GM12878 (cell line): ENCODE results near the gene POU2AF1. TPM values are rescaled to one million over a fixed set of nuclear protein-coding genes. Genes with fewer than 3 reads are reported as not detected.

Experiments
- BHLHE40 ChIP-seq, 2 experiments: fragments of 450-650 bp in 1 of 2; IDR thresholded peaks; 2 replicates each; pipeline ENCODE4 v1.6.1; 2011 to 2017; ENCODE audit warnings: low read depth in 2 of 2, borderline replicate concordance in 1 of 2, improper control_type of control experiment in 1 of 2, low read length in 1 of 2, mild to moderate bottlenecking in 1 of 2
- EP300 ChIP-seq, 2 experiments: fragments of 150-350 bp in 1 of 2; IDR thresholded peaks; 2 replicates each; pipeline ENCODE4 v1.6.1; 2011 to 2012; ENCODE audit warnings: low read depth in 2 of 2, low read length in 2 of 2, borderline replicate concordance in 1 of 2, improper control_type of control experiment in 1 of 2, inconsistent platforms in 1 of 2; ENCODE audit not compliant: control insufficient read depth in 1 of 2
- IKZF1 ChIP-seq: fragments of 450-650 bp; conservative IDR thresholded peaks from 2 replicates; pipeline ENCODE4 v1.6.1; 2017; ENCODE audit warnings: antibody characterized with exemption, mild to moderate bottlenecking
- IKZF2 ChIP-seq, 2 experiments: fragments of 450-650 bp; IDR thresholded peaks; 2 replicates each; pipeline ENCODE4 v1.6.1; 2017; ENCODE audit warnings: mild to moderate bottlenecking in 2 of 2, moderate library complexity in 2 of 2
- JUNB ChIP-seq: IDR thresholded peaks from 2 replicates; pipeline ENCODE4 v1.6.1; 2016; ENCODE audit warnings: antibody characterized with exemption, mild to moderate bottlenecking
- JUND ChIP-seq: IDR thresholded peaks from 2 replicates; pipeline ENCODE4 v1.6.1; 2012; ENCODE audit warnings: low read depth, mild to moderate bottlenecking, low read length, improper control_type of control experiment, moderate library complexity
- PAX5 ChIP-seq: IDR thresholded peaks from 2 replicates; pipeline ENCODE4 v1.6.1; 2011; ENCODE audit warnings: low read depth, low read length, borderline replicate concordance
- RUNX3 ChIP-seq: IDR thresholded peaks from 2 replicates; pipeline ENCODE4 v1.6.1; 2012; ENCODE audit warnings: low read length, inconsistent platforms
- SMC3 ChIP-seq: IDR thresholded peaks from 2 replicates; pipeline ENCODE4 v1.6.1; 2011; ENCODE audit warnings: low read length, improper control_type of control experiment, borderline replicate concordance
- SREBF1 ChIP-seq: IDR thresholded peaks from 2 replicates; pipeline ENCODE4 v1.6.1; 2012; ENCODE audit warnings: mild to moderate bottlenecking, low read length
- SREBF2 ChIP-seq: IDR thresholded peaks from 2 replicates; pipeline ENCODE4 v1.6.1; 2012; ENCODE audit warnings: mild to moderate bottlenecking, low read length
- STAT1 ChIP-seq: fragments of 450-650 bp; conservative IDR thresholded peaks from 2 replicates; pipeline ENCODE4 v1.6.1; 2014; ENCODE audit warnings: antibody characterized with exemption, mild to moderate bottlenecking
- WRNIP1 ChIP-seq: IDR thresholded peaks from 2 replicates; pipeline ENCODE4 v1.6.1; 2011; ENCODE audit warnings: low read depth, low read length, improper control_type of control experiment, borderline replicate concordance
- polyA plus RNA-seq, 11 experiments: library from polyadenylated mRNA; depleted of rRNA in 4 of 11; unstranded in 6 of 11; stranded (reverse) in 5 of 11; fragments of >200 nt; fragmentation: Nextera tagmentation in 4 of 11; fragmentation: Illumina TruSeq in 1 of 11; extraction: Ambion mirVana in 4 of 11; extraction: Trizol in 1 of 11; gene quantifications; 1 replicate in 1 of 11; 2 replicates in 10 of 11; pipeline versions ENCODE4 v1.2.1 to v1.2.3, GENCODE V29; 2011 to 2016; ENCODE audit warnings: inconsistent platforms in 2 of 11, missing spikeins in 2 of 11, low read depth in 1 of 11
- total RNA-seq, 4 experiments: library from RNA; depleted of rRNA in 3 of 4; stranded (reverse); fragments of >200 nt in 3 of 4; fragmentation: Illumina TruSeq in 1 of 4; extraction: Trizol in 1 of 4; gene quantifications; 2 replicates each; pipeline versions ENCODE4 v1.2.1 to v1.2.3, GENCODE V29; 2013 to 2021
- TF ChIP-seq, protein P1 (sequence below): fragments of 150-350 bp; IDR thresholded peaks from 2 replicates; pipeline ENCODE4 v1.6.1; 2016; ENCODE audit warnings: low read depth, low read length
- TF ChIP-seq, protein P2 (sequence below): fragments of 450-650 bp; IDR thresholded peaks from 2 replicates; pipeline ENCODE4 v1.6.1; 2016; ENCODE audit warnings: mild to moderate bottlenecking
- TF ChIP-seq, protein P3 (sequence below): fragments of 450-650 bp; formaldehyde crosslinking; IDR thresholded peaks from 2 replicates; pipeline ENCODE4 v1.5.0; 2022; ENCODE audit warnings: mild to moderate bottlenecking, missing genetic modification characterization

Gene POU2AF1
- total and polyA plus RNA-seq, 10 of the 15 experiments (the other 5 are each of a cell fraction or from before 2014, with no cell fraction given), result 13.1 to 169 (median 75.5) TPM

DNA sequence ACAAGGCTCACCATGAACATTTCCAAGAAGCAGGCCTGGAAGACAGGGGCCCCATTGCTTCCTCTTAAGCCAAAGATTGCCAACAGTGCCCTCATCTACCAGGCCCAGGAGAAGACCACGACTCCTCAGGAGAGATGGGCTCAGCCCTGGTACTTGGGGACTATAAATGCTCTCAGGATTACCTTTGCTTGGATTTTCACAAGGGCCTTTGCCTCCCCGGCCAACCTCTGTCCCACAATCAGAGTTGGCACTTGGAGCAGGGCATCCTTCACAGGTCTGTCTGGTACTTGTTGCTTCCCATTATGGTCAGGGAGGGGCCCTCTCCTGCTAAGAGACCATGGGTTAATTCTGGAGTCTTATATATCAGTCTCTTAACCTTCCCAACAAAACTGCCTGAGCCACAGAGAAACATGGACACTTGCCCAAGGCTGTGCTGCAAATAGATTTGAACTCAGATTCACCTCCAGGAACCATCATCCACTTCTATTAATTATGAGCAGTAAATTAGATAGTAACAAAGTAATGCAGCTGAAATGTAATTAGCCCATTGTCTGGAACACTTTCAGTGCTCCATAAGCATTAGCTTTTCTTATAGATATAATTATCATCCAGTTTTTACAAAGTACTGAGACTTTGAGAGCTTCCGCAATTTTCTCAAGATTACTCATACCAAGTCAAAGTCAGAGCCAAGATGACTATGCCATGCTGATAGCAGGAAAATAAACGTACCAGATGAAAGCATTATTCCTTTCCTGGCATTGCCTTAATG lies 47.2 kb downstream of the POU2AF1 start (continued):
- TF ChIP-seq, protein P1, sequence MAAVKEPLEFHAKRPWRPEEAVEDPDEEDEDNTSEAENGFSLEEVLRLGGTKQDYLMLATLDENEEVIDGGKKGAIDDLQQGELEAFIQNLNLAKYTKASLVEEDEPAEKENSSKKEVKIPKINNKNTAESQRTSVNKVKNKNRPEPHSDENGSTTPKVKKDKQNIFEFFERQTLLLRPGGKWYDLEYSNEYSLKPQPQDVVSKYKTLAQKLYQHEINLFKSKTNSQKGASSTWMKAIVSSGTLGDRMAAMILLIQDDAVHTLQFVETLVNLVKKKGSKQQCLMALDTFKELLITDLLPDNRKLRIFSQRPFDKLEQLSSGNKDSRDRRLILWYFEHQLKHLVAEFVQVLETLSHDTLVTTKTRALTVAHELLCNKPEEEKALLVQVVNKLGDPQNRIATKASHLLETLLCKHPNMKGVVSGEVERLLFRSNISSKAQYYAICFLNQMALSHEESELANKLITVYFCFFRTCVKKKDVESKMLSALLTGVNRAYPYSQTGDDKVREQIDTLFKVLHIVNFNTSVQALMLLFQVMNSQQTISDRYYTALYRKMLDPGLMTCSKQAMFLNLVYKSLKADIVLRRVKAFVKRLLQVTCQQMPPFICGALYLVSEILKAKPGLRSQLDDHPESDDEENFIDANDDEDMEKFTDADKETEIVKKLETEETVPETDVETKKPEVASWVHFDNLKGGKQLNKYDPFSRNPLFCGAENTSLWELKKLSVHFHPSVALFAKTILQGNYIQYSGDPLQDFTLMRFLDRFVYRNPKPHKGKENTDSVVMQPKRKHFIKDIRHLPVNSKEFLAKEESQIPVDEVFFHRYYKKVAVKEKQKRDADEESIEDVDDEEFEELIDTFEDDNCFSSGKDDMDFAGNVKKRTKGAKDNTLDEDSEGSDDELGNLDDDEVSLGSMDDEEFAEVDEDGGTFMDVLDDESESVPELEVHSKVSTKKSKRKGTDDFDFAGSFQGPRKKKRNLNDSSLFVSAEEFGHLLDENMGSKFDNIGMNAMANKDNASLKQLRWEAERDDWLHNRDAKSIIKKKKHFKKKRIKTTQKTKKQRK, result no peak
- TF ChIP-seq SREBF1, result no peak
- peak; percentile 81 for TF ChIP-seq JUNB
- TF ChIP-seq STAT1, result no peak
- TF ChIP-seq, protein P2, sequence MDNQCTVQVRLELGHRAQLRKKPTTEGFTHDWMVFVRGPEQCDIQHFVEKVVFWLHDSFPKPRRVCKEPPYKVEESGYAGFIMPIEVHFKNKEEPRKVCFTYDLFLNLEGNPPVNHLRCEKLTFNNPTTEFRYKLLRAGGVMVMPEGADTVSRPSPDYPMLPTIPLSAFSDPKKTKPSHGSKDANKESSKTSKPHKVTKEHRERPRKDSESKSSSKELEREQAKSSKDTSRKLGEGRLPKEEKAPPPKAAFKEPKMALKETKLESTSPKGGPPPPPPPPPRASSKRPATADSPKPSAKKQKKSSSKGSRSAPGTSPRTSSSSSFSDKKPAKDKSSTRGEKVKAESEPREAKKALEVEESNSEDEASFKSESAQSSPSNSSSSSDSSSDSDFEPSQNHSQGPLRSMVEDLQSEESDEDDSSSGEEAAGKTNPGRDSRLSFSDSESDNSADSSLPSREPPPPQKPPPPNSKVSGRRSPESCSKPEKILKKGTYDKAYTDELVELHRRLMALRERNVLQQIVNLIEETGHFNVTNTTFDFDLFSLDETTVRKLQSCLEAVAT, result no peak
- TF ChIP-seq WRNIP1, result no peak
- TF ChIP-seq, protein P3, sequence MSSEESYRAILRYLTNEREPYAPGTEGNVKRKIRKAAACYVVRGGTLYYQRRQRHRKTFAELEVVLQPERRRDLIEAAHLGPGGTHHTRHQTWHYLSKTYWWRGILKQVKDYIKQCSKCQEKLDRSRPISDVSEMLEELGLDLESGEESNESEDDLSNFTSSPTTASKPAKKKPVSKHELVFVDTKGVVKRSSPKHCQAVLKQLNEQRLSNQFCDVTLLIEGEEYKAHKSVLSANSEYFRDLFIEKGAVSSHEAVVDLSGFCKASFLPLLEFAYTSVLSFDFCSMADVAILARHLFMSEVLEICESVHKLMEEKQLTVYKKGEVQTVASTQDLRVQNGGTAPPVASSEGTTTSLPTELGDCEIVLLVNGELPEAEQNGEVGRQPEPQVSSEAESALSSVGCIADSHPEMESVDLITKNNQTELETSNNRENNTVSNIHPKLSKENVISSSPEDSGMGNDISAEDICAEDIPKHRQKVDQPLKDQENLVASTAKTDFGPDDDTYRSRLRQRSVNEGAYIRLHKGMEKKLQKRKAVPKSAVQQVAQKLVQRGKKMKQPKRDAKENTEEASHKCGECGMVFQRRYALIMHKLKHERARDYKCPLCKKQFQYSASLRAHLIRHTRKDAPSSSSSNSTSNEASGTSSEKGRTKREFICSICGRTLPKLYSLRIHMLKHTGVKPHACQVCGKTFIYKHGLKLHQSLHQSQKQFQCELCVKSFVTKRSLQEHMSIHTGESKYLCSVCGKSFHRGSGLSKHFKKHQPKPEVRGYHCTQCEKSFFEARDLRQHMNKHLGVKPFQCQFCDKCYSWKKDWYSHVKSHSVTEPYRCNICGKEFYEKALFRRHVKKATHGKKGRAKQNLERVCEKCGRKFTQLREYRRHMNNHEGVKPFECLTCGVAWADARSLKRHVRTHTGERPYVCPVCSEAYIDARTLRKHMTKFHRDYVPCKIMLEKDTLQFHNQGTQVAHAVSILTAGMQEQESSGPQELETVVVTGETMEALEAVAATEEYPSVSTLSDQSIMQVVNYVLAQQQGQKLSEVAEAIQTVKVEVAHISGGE (CRISPR knock-in tag), result no peak
- TF ChIP-seq IKZF1, result peak; percentile 47; the same call in 1 of the 2 replicates
- TF ChIP-seq RUNX3, result no peak
- no peak for TF ChIP-seq SREBF2
- TF ChIP-seq PAX5, result no peak
- peak in 1 of 2 experiments; percentile 49; a peak in 1 of 4 replicates for TF ChIP-seq EP300 (IDR thresholded peaks at IDR 0.05; ENCODE audit: borderline replicate concordance in 1 of 2, control insufficient read depth in 1 of 2, low read depth in 2 of 2, low read length in 2 of 2)
- peak; percentile 70 to 71 for TF ChIP-seq IKZF2 (IDR thresholded peaks at IDR 0.05)
- no peak for TF ChIP-seq BHLHE40 (IDR thresholded peaks at IDR 0.05; ENCODE audit: borderline replicate concordance in 1 of 2, low read depth in 2 of 2, low read length in 1 of 2)
- TF ChIP-seq JUND, result no peak
- no peak for TF ChIP-seq SMC3
- TF ChIP-seq, all 136 proteins: peak for 7
